Activated CD4-positive, CD25-positive, alpha-beta regulatory T cell (primary cell): Measurements from ENCODE around the gene THAP12.
A peak's percentile ranks its signal among the peaks of the same experiment; 100 is the strongest.
"Not testable (repeated sequence)": the region's sequence is repeated elsewhere in the genome, so short reads cannot be mapped to it uniquely, and the experiment has no call there.

ENCODE experiments used
- DNase-seq, 4 experiments: peaks; one replicate each; lab custom pipeline; 2025; lab: John Stamatoyannopoulos, UW

The THAP12 gene

DNA sequence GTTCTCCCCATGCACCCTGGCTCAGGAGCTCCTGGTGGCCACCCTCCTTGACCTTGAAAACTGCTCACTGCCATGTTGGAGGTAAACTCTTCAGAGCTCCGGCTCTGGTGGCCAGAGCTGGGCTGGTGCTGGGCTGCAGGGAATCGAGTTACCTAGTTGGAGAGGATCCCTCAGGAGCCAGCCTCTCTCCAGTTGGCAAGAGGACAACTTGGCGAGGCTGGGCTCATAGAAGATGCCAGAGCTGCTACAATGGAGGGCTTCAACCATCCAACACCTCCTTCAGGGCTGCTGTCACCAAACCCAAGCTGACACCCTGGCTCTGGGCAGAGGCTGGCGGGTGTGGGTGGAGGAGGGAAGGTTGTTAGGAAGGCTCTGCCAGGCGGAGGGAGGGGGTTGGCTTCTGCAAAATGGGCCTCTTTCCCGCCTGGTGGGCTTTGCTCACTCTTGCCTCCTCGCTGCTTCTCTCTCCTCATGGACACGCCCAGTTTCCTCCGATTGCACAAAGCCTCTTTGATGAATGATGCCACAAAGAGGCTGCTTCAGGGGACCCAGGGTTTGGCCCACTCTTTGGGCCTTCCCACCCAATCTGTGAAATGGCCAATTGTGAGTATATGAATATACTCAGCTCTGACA, 53.1 kb downstream of the THAP12 start:
- DNase-seq, result no peak

DNA sequence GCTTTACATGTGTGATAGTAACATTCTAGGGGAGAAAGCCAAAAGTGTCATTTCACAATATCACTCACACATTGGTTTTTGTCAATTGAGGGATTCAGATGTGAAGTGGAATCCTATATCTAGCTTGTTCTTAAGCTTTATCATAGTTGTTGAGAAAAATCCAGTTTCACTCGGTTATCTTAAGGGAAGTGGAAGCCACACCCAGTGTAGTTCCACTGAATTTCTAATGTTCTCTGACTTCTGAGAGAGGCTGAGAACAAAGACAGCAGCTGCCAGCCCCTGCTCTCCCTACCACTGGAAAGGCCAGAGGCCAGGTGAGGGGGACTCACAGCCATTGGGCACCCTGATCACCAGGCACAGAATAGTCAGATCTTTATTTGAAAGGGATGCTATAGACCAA, 53.7 kb downstream of the THAP12 start:
- DNase-seq, result no peak

- DNase-seq, result no peak
Measured at GRCh38 chr11:76325185-76325584, 55.7 kb downstream of the THAP12 start.

DNA sequence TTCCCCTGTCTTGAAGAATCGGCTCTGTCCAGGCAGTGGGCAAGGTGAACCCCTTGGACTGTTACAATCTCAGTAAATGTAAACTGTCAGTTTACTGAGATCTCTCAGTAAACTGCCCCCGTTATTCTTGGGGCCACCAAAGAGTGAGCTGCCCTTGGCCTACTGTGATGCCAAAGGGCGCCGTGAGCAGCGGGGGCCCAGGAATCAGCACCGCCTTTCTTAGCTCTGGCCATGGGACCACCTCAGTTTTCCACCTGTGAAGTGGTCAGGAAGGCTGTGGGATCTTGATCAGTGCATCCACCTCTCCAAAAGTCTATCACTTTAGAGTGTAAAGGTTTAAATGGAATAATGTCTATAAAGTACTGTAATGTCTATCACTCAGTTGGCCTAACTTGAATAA, 57.1 kb downstream of the THAP12 start:
- no peak for DNase-seq

DNA sequence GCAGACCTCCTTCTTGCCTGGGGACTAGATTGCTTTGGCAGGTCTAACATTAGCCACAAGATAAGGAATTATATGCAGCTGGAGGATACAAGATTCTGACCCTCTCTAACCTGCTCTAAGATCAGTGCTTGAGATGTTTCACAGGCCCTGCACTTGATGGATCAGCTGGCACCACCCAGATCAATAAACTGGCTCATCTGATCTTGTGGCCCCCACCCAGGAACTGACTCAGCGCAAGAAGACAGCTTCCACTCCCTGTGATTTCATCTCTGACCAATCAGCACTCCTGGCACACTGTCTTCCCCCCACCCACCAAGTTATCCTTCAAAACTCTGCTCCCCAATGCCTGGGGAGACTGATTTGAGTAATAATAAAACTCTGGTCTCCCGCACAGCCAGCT, 57.6 kb downstream of the THAP12 start:
- not testable (repeated sequence) for DNase-seq

DNA sequence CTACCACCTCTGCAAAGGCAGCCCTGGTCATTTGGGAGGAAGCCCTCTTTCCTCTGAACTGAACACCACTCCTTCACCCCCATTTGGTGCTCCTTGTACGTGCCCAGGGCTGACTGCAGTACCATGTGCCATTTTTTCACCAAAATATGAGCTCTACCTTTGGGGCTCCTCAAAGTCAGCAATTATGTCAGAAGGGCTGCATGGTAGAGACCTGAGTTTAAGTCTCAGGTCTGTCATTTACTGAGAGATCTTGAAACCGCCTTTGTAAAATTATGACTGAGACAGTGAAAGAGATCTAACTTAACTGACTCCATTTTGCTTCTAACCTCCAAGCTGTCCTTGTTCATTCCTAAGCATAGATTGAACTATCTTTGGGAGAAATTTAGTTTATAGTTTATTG, 58.0 kb downstream of the THAP12 start:
- no peak for DNase-seq

DNA sequence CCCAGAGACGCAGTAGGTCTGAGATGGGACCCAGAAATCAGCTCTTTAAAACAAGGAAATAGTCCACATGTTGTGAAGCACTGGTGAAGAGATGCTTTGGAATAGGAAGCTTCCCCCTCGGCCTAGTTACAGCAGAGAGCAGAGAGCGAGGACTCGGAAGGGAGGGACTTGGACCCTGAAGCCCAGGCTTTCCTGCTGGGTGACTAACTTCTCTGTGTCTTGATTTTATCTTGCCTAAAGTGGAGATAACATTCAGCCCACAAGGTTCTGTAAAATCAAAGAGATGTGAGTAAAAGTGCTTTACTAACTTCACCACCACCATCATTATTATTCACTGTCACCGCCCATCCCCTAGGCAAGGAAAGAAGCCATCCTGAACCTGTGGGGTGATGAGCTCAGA, 58.4 kb downstream of the THAP12 start:
- DNase-seq, result no peak

GRCh38 chr11:76321820-76322524, 59.0 kb downstream of the THAP12 start:
- DNase-seq, result no peak

DNA sequence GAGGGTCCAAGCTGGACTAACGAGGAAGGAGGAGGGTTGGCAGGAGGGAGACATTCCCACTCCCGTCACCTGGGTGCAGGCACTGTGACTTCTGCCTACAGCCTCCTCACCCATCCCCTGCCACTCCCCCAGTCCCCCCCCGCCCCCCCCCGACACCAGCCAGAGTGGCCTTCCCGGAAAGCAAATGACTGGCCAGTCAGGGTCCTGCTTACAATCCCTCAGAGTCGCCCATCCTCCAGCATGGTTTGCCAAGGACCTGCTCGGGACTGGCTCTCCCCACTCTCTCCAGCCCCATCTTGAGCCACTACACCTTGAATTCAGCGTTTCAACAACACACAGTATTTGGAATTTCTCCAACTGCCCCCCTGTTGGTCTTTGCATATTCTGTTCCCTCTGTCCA, 59.6 kb downstream of the THAP12 start:
- DNase-seq, result no peak

GRCh38 chr11:76320929-76321328, 60.0 kb downstream of the THAP12 start:
- DNase-seq, result no peak

DNA sequence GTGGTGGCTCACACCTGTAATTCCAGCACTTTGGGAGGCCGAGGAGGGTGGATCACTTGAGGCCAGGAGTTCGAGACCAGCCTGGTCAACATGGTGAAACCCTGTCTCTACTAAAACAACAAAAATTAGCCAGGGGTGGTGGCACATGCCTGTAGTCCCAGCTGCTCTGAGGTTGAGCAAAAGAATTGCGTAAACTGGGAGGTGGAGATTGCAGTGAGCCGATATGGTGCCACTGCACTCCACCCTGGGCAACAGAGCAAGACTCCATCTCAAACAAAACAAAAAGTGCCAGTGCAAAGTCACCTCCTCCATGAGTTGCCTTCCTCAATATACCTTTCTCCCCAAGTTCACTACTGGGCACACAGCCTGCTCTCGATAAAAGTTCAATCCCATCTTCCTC, 61.1 kb downstream of the THAP12 start:
- not testable (repeated sequence) for DNase-seq

DNA sequence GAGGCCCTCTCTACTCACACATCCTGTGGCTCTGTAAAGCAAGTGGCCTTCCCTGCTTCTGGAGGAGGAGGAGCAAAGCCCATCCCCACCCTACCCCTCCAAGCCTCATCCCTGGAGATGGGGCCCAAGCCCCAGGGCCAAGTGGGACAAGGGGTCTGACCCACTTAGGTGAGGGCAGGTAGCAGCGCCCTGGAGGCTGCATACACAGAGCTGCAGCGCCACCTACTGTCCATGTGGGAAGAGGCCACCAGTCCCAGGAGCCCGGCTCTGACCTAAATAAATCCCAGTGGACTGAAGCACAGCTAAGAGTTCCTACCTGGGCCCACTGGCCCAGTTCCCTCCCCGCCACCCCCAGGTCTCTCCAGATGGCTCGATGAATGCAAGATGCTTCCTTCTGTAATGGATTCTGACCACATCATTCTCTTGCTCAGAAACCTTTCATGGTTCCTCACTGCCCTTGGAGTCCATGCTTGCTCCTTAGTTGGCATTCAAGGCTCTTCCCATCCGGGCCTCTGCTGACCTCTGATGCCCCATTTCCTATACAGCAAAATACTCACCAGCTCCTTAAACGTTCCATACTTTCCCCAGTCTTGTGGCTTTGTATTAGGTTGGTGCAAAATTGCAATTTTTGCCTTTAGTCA, 62.1 kb downstream of the THAP12 start:
- DNase-seq, result peak; percentile 63 to 76 (median 74)

- no peak for DNase-seq
Measured at GRCh38 chr11:76317296-76317695, 63.6 kb downstream of the THAP12 start.

- no peak for DNase-seq
Measured at GRCh38 chr11:76316726-76317125, 64.2 kb downstream of the THAP12 start.

- no peak for DNase-seq
Measured at GRCh38 chr11:76315182-76315853, 65.6 kb downstream of the THAP12 start.

GRCh38 chr11:76314741-76315090, 66.2 kb downstream of the THAP12 start:
- DNase-seq, result no peak

- no peak for DNase-seq
Measured at GRCh38 chr11:76313913-76314740, 66.8 kb downstream of the THAP12 start.

DNA sequence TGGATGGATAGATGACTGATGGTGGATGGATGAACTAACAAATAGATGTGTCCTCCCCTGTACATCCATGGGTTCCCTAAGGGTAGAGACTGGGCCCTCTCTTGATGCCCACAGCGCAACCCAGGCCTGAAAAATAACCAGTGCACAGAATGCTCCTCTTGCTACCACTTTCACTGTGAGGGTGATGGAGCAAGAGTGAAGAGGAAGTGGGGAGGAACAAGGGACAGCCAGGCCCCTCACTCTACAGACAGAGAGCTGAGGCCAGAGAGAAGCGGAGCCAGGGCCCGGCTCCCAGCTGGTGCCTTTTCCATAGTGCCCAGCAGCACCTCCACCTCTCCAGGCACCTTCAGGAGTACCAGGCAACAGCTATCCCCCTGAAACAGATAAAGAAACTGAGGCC, 67.7 kb downstream of the THAP12 start:
- DNase-seq, result no peak

GRCh38 chr11:76310832-76311595, 69.9 kb downstream of the THAP12 start:
- DNase-seq, result no peak

DNA sequence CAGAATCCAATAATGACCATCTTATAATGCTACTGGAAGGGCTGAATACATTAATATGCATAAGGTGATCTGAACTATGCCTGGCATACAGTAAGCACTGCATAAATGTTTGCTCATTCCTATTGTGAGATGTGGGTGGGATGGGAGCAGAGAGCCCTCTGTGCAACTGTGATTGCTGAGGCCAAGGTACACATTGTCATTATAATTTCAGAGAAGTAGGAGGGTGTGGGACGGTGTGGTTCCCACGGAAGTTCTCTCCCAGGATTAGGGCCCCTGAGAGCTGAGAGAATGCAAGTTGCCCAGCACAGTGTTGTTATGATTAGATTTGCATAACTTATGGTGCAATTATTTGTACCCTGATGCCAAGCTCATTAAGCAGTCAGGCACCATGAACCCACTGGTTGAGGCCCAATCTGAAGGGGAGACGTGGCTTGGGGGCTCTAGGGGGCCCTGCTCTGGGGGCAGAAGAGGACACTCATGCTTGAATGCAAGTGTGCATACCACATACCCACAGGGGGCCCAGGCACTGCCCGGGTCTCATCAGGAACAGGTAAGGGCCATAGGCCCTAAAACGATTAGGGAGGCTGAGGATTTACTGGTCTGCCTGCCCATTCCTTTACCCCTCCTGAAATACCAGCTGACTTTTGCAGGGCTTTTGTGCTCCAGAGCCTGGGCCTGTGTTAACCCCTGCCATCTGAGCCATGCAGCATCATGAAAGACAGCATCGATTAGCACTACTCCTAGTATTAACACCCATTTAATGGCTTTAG, 72.8 kb downstream of the THAP12 start:
- no peak for DNase-seq

DNA sequence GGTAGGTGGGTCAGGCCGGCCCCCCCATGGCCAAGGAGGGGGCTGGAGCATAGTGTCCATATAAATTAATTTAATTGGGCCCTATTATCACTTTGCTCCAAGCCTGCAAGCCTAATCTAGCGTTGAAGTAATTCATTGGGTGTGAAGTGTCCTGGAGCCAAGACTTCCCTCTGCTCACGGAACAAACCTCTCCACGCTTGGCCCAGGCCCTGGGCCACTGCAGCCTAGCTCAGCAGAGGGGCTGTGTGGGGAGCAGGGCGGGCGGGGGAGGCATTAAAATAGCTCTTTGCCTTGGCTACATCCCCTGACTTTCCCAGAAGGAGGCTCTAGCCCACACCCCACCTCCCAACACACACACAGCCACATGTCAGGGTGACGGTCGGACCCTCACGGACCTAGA, 73.5 kb downstream of the THAP12 start:
- no peak for DNase-seq
